SJSA1 (cell line): Measurements from ENCODE around the gene CD48. TPM values are rescaled to one million over a fixed set of nuclear protein-coding genes. Genes with fewer than 3 reads are reported as not detected.
A peak's percentile ranks its signal among the peaks of the same experiment; 100 is the strongest.
"Not testable (repeated sequence)": the region's sequence is repeated elsewhere in the genome, so short reads cannot be mapped to it uniquely, and the experiment has no call there.

Source experiments
- DNase-seq, 2 experiments: peaks; one replicate each; pipeline ENCODE4 v3.0.0-alpha.2; 2015 to 2020; ENCODE audit warnings: low spot score in 2 of 2, low read depth in 1 of 2
- H3K27ac ChIP-seq: fragments of 250-450 bp; sonication (Bioruptor Pico); 2 replicates; pipeline ENCODE4 v1.5.1; 2020; ENCODE audit warnings: mild to moderate bottlenecking, moderate library complexity
- H3K27me3 ChIP-seq: fragments of 250-450 bp; sonication (Bioruptor Pico); replicated peaks from 2 replicates; pipeline ENCODE4 v1.5.1; 2020; ENCODE audit warnings: mild to moderate bottlenecking, moderate library complexity
- H3K36me3 ChIP-seq: fragments of 250-450 bp; sonication (Bioruptor Pico); 2 replicates; pipeline ENCODE4 v1.5.1; 2020; ENCODE audit warnings: mild to moderate bottlenecking
- H3K4me1 ChIP-seq: fragments of 250-450 bp; sonication (Bioruptor Pico); replicated peaks from 2 replicates; pipeline ENCODE4 v1.6.1; 2021; ENCODE audit warnings: mild to moderate bottlenecking
- H3K4me3 ChIP-seq: fragments of 250-450 bp; sonication (Bioruptor Pico); 2 replicates; pipeline ENCODE4 v1.5.1; 2020; ENCODE audit warnings: mild to moderate bottlenecking
- H3K9me3 ChIP-seq: fragments of 250-450 bp; sonication (Bioruptor Pico); replicated peaks from 2 replicates; pipeline ENCODE4 v1.5.1; 2020; ENCODE audit warnings: mild to moderate bottlenecking
- total RNA-seq: library from RNA; depleted of rRNA; stranded (reverse); fragments of >200 nt; shearing (Covaris generic); gene quantifications from 2 replicates; pipeline ENCODE4 v1.2.3, GENCODE V29; 2014

The CD48 gene
- total RNA-seq, 1 experiment from 2014 or later: not detected

- Histone ChIP-seq H3K4me3 (no peak overlapping the region), H3K27me3 (0 out of 2 replicates have a peak, but pooled peaks cover 3% of the 10 kb centered on the region), H3K9me3 (no peaks in the 10 kb centered on the region), H3K27ac (no peak overlapping the region), H3K4me1 (no peaks in the 10 kb centered on the region), H3K36me3 (no peaks in the 10 kb centered on the region)
- no peak for DNase-seq
Measured at GRCh38 chr1:160702100-160702499, 9.5 kb downstream of the CD48 start.

GRCh38 chr1:160692390-160692789 lies 19.2 kb downstream of the CD48 start:
- not testable (repeated sequence) for H3K27me3 ChIP-seq, H3K4me3 ChIP-seq, H3K36me3 ChIP-seq, DNase-seq, H3K27ac ChIP-seq, H3K4me1 ChIP-seq, H3K9me3 ChIP-seq

GRCh38 chr1:160685266-160685665 lies 26.4 kb downstream of the CD48 start:
- DNase-seq: no peak
- no peaks in the 10 kb centered on the region for H3K36me3 ChIP-seq
- H3K4me1 ChIP-seq: no peaks in the 10 kb centered on the region
- no peak overlapping the region for H3K27ac ChIP-seq
- no peak overlapping the region for H3K4me3 ChIP-seq
- H3K27me3 ChIP-seq: peaks cover 5% of the 10 kb centered on the region; the same call in 1 of the 2 replicates
- no peaks in the 10 kb centered on the region for H3K9me3 ChIP-seq

GRCh38 chr1:160682983-160683865 lies 28.4 kb downstream of the CD48 start:
- DNase-seq: no peak
- H3K27ac ChIP-seq: no peak overlapping the region
- no peaks in the 10 kb centered on the region for H3K4me1 ChIP-seq
- H3K9me3 ChIP-seq: no peaks in the 10 kb centered on the region
- no peaks in the 10 kb centered on the region for H3K36me3 ChIP-seq
- H3K27me3 ChIP-seq: peaks cover 5% of the 10 kb centered on the region; the same call in 1 of the 2 replicates
- H3K4me3 ChIP-seq: no peak overlapping the region

- Histone ChIP-seq H3K27me3 (peaks cover 5% of the 10 kb centered on the region; the same call in 1 of the 2 replicates), H3K36me3 (no peaks in the 10 kb centered on the region), H3K4me3 (no peak overlapping the region), H3K9me3 (no peaks in the 10 kb centered on the region), H3K27ac (no peak overlapping the region), H3K4me1 (no peaks in the 10 kb centered on the region)
- DNase-seq: no peak
Measured at GRCh38 chr1:160681891-160682140, 29.8 kb downstream of the CD48 start.

GRCh38 chr1:160681066-160681890 lies 30.3 kb downstream of the CD48 start:
- Histone ChIP-seq H3K4me3 (no peak overlapping the region), H3K4me1 (no peaks in the 10 kb centered on the region), H3K36me3 (no peaks in the 10 kb centered on the region), H3K27ac (no peak overlapping the region), H3K9me3 (no peaks in the 10 kb centered on the region), H3K27me3 (peaks cover 5% of the 10 kb centered on the region; the same call in 1 of the 2 replicates)
- DNase-seq: peak; percentile 5 to 50

- no peak overlapping the region for H3K27ac ChIP-seq
- H3K4me3 ChIP-seq: no peak overlapping the region
- no peaks in the 10 kb centered on the region for H3K4me1 ChIP-seq
- no peaks in the 10 kb centered on the region for H3K36me3 ChIP-seq
- peaks cover 5% of the 10 kb centered on the region; the same call in 1 of the 2 replicates for H3K27me3 ChIP-seq
- no peaks in the 10 kb centered on the region for H3K9me3 ChIP-seq
- no peak for DNase-seq
Measured at GRCh38 chr1:160680399-160680798, 31.2 kb downstream of the CD48 start.

- no peak overlapping the region for H3K27ac ChIP-seq
- no peak for DNase-seq
- no peaks in the 10 kb centered on the region for H3K36me3 ChIP-seq
- H3K9me3 ChIP-seq: no peaks in the 10 kb centered on the region
- peaks cover 5% of the 10 kb centered on the region; the same call in 1 of the 2 replicates for H3K27me3 ChIP-seq
- no peak overlapping the region for H3K4me3 ChIP-seq
- H3K4me1 ChIP-seq: no peaks in the 10 kb centered on the region
Measured at GRCh38 chr1:160679893-160680292, 31.7 kb downstream of the CD48 start.

GRCh38 chr1:160676869-160677597 lies 34.6 kb downstream of the CD48 start:
- Histone ChIP-seq H3K27me3 (no peaks in the 10 kb centered on the region), H3K4me3 (no peak overlapping the region), H3K27ac (no peak overlapping the region), H3K9me3 (no peaks in the 10 kb centered on the region), H3K36me3 (no peaks in the 10 kb centered on the region), H3K4me1 (no peaks in the 10 kb centered on the region)
- no peak for DNase-seq

GRCh38 chr1:160675641-160676410 lies 35.8 kb downstream of the CD48 start:
- H3K4me1 ChIP-seq: no peaks in the 10 kb centered on the region
- DNase-seq: peak in 1 of 2 experiments; percentile 18

GRCh38 chr1:160674415-160674814 lies 37.2 kb downstream of the CD48 start:
- no peak overlapping the region for H3K27ac ChIP-seq
- no peaks in the 10 kb centered on the region for H3K4me1 ChIP-seq
- no peaks in the 10 kb centered on the region for H3K36me3 ChIP-seq
- H3K9me3 ChIP-seq: no peaks in the 10 kb centered on the region
- no peak overlapping the region for H3K4me3 ChIP-seq
- no peak for DNase-seq
- no peaks in the 10 kb centered on the region for H3K27me3 ChIP-seq

More at GRCh38 chr1:160675641-160676410, 35.8 kb downstream of the CD48 start:
- no peaks in the 10 kb centered on the region for H3K36me3 ChIP-seq
- H3K9me3 ChIP-seq: no peaks in the 10 kb centered on the region
- no peaks in the 10 kb centered on the region for H3K27me3 ChIP-seq
- no peak overlapping the region for H3K4me3 ChIP-seq
- H3K27ac ChIP-seq: no peak overlapping the region

GRCh38 chr1:160672789-160673695 lies 38.6 kb downstream of the CD48 start:
- no peaks in the 10 kb centered on the region for H3K36me3 ChIP-seq
- no peak overlapping the region for H3K4me3 ChIP-seq
- no peaks in the 10 kb centered on the region for H3K9me3 ChIP-seq
- no peak overlapping the region for H3K27ac ChIP-seq
- DNase-seq: no peak
- no peaks in the 10 kb centered on the region for H3K27me3 ChIP-seq
- no peaks in the 10 kb centered on the region for H3K4me1 ChIP-seq
